SK-MEL-5 (cell line): ENCODE measurements around the gene SNED1. TPM values are rescaled to one million over a fixed set of nuclear protein-coding genes. Genes with fewer than 3 reads are reported as not detected.
"Not testable (repeated sequence)": the region's sequence is repeated elsewhere in the genome, so short reads cannot be mapped to it uniquely, and the experiment has no call there.

Experiments
- DNase-seq: peaks from one replicate; pipeline ENCODE4 v3.0.0-alpha.2; 2016; ENCODE audit warnings: low read depth, low spot score
- in situ Hi-C: cut with HindIII; loops from 2 replicates; pipeline ENCODE4 v1.10.0; 2016; ENCODE audit warnings: low sequenced_read_pairs, high pct_unique_total_duplicates, low pct_unique_long_range_greater_than_20kb
- total RNA-seq: library from RNA; depleted of rRNA; stranded (reverse); fragments of >200 nt; shearing (Covaris generic); gene quantifications from 2 replicates; pipeline ENCODE4 v1.2.3, GENCODE V29; 2014

SNED1 gene
- total RNA-seq, 1 experiment from 2014 or later, result 0.13 TPM

GRCh38 chr2:241093133-241093781 is 94.8 kb downstream of the SNED1 start:
- DNase-seq, result not testable (repeated sequence)

GRCh38 chr2:241094172-241094571 is 95.8 kb downstream of the SNED1 start:
- no peak for DNase-seq
- in situ Hi-C loops, result no loop called here

More at GRCh38 chr2:241093133-241093781, 94.8 kb downstream of the SNED1 start:
- in situ Hi-C loops, result not testable (repeated sequence)

DNA sequence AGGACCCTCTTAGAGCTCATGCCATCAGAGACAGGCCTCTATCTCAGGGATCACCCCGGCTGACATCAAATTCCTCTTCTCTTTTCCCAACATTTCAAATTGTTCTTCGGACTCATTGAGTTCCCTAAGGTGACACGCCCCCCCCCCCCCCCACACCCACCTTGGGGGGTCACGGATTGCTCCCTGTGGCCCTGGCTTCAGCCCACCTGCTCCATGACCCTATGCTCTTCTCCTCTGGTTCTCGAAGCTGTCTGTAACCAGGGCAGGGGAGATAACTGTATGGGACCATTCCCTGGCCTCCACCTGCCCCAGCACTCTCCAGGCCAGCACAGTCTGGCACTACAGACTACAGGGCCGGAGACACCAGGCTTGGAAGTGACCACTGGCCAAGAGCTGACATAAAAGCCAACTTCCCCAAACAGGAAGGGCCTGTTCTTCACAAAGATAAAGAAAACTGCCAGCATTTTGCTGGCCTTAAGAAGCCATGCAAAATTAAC is 96.6 kb downstream of the SNED1 start:
- DNase-seq, result no peak
- in situ Hi-C loops, result no loop called here

DNA sequence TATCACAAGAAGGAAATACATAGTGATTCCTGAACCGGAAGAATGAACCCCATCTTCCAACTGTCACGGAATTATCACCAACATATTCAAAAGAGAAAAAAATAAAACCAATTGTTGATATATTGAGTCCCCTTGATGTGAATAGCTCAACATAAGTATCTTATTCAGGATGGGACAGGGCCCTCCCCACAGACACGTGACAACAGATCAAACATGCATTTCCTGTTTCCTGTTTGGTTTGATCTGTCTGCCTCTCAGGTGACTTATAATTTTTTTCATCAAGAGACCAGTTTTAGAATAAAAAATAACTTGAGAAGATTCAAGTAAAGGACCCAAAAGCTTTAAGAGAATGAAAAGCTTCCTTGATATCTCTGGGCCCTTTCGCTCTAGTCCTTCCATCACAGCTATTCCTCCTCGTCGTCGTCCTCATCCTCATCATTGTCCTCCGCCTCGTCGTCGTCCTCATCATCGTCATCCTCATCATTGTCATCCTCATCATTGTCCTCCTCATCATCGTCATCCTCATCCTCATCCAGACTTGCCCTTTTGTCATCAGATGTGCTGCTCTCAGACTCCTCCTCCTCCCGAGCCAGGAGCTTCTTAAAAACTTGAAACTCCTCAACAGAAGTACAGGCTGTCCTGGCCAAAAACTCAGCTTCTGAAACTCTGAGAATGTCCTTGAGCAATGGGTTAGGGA is 97.3 kb downstream of the SNED1 start:
- no peak for DNase-seq
- in situ Hi-C loops, result no loop called here

- no peak for DNase-seq
- in situ Hi-C loops, result no loop called here
Measured at GRCh38 chr2:241096979-241097378, 98.6 kb downstream of the SNED1 start.

DNA sequence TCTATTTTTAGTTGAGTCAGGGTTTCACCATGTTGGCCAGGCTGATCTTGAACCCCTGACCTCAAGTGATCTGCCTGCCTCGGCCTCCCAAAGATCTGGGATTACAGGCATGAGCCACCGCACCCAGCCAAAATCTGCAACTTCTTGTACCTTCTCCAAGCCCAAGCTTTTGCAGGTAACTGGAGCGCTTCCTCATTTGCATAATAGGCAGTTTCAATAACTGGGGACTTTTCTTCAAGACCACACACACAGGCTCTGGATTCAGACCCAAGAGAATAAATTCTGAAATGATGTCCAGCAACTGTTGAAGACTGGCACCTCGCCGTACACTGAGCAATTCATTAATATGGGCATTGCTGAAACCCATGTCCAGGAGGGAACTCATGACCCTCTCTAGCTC is 100.8 kb downstream of the SNED1 start:
- in situ Hi-C loops, result no loop called here
- DNase-seq, result no peak

DNA sequence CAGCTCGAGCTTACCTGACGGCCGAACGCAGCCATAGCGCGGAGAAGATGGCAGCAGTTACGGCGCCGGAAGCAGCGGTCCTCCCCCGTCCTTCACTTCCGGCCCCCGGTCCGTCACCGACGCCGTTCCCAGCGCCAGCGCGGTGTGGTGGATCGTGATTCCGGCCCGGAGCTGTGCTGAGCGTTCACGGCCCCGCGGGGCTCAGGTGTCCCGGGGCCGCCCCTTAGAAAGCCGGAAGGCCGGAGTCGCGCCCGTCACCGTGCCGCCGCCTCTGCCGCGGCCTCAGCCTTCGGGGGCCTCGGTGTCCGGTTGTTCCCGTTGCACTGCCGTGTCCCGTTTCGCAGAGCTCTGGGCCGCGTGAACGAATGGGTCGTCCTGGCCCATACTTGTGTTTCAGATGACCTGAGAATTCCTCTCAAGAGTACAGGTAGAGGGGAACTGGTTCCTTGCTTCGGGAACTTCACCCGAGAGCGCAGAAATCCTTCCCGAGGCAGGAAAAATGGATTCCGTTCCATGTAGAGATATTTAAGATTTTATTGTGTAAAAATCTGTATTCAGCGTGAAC is 103.9 kb downstream of the SNED1 start, which contains the start of gene MTERF4:
Gene MTERF4, minus strand, starts transcription at position 49 of the 565 bp plus-strand sequence. Its CDS starts 14 bp downstream, at position 35.
- in situ Hi-C loops, result no loop called here
- DNase-seq, result peak; percentile 82

DNA sequence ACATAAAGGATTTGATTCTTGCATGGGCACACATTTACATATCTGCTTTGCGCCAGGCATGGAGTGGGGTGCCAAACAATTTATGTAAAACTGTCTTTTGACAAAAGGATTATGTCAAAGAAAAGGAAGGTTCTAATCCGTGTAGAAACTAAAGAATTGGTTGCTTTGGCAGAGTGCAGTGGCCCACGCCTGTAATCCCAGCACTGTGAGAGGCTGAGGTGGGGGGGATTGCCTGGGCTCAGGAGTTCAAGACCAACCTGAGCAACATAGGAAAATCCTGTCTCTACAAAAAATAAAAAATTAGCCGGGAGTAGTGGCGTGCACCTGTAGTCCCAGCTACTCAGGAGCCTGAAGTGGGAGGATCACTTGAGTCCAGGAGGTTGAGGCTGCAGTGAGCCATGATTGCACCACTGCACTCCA is 104.8 kb downstream of the SNED1 start:
- no peak for DNase-seq
- in situ Hi-C loops, result no loop called here

GRCh38 chr2:241104611-241105010 is 106.2 kb downstream of the SNED1 start:
- DNase-seq, in situ Hi-C loops: not testable (repeated sequence)

GRCh38 chr2:241105641-241106040 is 107.2 kb downstream of the SNED1 start:
- in situ Hi-C loops, result no loop called here
- DNase-seq, result no peak

- no peak for DNase-seq
- in situ Hi-C loops, result no loop called here
Measured at GRCh38 chr2:241107031-241107783, 108.8 kb downstream of the SNED1 start.

- in situ Hi-C loops, result no loop called here
- no peak for DNase-seq
Measured at GRCh38 chr2:241108271-241109209, 110.1 kb downstream of the SNED1 start.

GRCh38 chr2:241109210-241110088 is 111.0 kb downstream of the SNED1 start:
- in situ Hi-C loops, result no loop called here
- no peak for DNase-seq

DNA sequence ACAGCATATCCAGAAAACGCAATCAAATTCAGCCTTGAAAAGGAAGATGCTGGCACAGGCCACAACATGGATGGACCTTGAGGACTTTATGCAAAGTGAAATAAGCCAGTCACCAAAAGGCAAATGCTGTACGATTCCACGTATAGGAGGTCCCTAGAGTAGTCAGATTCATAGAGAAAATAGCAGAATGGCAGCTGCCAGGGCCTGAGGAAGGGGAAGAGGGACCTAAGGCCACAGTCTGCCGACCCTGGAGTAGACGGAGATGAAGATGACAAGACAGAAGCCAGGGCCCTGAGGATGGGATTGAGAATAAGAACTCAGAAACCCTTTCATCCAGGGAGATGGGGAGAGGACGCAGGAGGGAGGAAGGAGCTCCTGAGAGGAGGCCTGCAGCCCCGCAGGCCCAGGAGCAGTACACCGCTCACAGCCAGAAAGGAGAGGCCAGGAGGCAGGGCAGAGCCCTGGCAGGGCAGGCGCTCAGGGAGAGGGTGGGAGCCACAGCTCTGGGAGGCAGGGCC is 111.7 kb downstream of the SNED1 start:
- in situ Hi-C loops, result no loop called here
- DNase-seq, result no peak

DNA sequence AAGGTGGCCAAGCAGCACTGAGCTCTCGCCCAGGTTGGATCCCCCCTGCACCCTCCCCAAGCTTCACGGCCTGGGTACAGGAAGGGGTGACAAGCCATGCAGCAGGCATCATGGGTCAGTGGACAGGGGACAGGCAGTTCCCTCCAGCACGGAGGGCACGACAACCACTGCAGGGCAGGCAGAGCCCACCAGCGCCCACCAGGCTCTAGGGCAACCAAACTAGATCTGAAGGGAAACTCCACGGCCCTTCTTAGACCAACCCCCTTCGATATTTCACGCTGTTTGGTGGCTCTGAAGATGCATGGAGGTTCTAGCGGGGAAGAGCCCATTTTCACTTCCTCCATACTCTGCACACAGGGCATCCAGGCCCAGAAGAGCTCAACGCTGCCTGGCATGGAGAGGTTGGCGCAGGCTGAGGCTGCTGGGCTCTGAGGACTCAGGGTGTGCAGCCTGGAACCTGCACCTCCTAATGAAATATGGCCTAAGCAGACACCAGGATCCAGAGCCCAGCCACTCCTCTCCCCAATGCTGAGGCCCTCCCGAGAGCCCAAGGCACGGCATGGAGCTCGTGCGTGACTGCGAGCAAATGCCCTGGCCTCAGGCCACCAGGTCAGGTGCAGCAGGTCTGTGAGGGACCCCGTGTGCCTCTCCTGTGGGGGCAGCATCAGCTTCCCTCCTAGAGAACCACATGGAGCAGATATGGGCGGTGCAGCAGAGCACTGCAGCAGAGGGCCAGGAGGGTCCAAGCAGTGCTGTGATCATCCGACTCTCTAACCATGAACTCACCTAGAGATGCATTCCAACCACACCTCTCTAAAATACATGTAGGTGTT is 112.4 kb downstream of the SNED1 start:
- no peak for DNase-seq
- in situ Hi-C loops, result no loop called here
